Endothelial cell of umbilical vein (primary cell): ENCODE measurements around the gene RBP5. TPM values are rescaled to one million over a fixed set of nuclear protein-coding genes. Genes with fewer than 3 reads are reported as not detected.

Experiments
- BruUV-seq: library from RNA; stranded (reverse); fragments of 400-500 nt; replicated peaks from 2 replicates; lab custom pipeline; 2021; lab: Mats Ljungman, UMichigan
- CTCF ChIA-PET: fragments of 300-600, 350-600 bp; sonication (Branson Sonifier 250); formaldehyde crosslinking; loops from one replicate; lab custom pipeline; 2021; ENCODE audit warnings: antibody characterized with exemption, inconsistent platforms; lab: Charles Lee
- POLR2A ChIA-PET: fragments of 300-600, 350-600 bp; sonication (Branson Sonifier 250); formaldehyde crosslinking; loops from one replicate; lab custom pipeline; 2021; ENCODE audit warnings: antibody characterized with exemption, inconsistent platforms; lab: Charles Lee
- DNase-seq: peaks from one replicate; pipeline ENCODE4 v3.0.0-alpha.2; 2011; ENCODE audit warnings: low read depth, low spot score
- FAIRE-seq: peaks from 2 replicates; lab custom pipeline; 2011; peaks lifted over from hg19 to GRCh38; lab: Jason Lieb, UNC
- H2AFZ ChIP-seq: 2 replicates; pipeline ENCODE4 v1.6.0; 2012; ENCODE audit warnings: low read depth, low read length, control low read depth, inconsistent platforms
- H3K27ac ChIP-seq: 2 replicates; pipeline ENCODE4 v1.5.1; 2011; ENCODE audit warnings: low read depth, mild to moderate bottlenecking, control low read depth, low read length, moderate library complexity; ENCODE audit not compliant: insufficient read depth
- H3K27me3 ChIP-seq, 2 experiments: 2 replicates each; pipeline versions ENCODE4 v1.6.0 to v1.6.1; 2011; ENCODE audit warnings: low read length in 2 of 2, mixed read lengths in 1 of 2; ENCODE audit not compliant: control insufficient read depth in 2 of 2, insufficient read depth in 2 of 2
- H3K36me3 ChIP-seq, 2 experiments: 2 replicates in 1 of 2; 3 replicates in 1 of 2; pipeline ENCODE4 v1.5.1; 2011; ENCODE audit warnings: low read length in 2 of 2, mild to moderate bottlenecking in 1 of 2, moderate library complexity in 1 of 2; ENCODE audit not compliant: control insufficient read depth in 2 of 2, insufficient read depth in 2 of 2; ENCODE audit errors: extremely low read depth in 1 of 2
- H3K4me1 ChIP-seq: 3 replicates; pipeline ENCODE4 v1.5.1; 2011; ENCODE audit warnings: mild to moderate bottlenecking, low read length; ENCODE audit not compliant: control insufficient read depth, insufficient read depth; ENCODE audit errors: extremely low read depth
- H3K4me2 ChIP-seq: 2 replicates; pipeline ENCODE4 v1.6.1; 2011; ENCODE audit warnings: low read length, control low read depth, mixed read lengths; ENCODE audit not compliant: insufficient read depth
- H3K4me3 ChIP-seq, 3 experiments: fragments of 200-600 bp in 1 of 3; sonication (generic), shearing (Covaris generic) in 1 of 3; replicated peaks in 1 of 3; 2 replicates each; pipeline ENCODE4 v1.5.1; 2011 to 2016; ENCODE audit warnings: control low read depth in 3 of 3, low read length in 3 of 3, mild to moderate bottlenecking in 2 of 3, inconsistent platforms in 1 of 3, low read depth in 1 of 3, moderate library complexity in 1 of 3; ENCODE audit not compliant: insufficient read depth in 1 of 3
- H3K79me2 ChIP-seq: 2 replicates; pipeline ENCODE4 v1.6.0; 2012; ENCODE audit warnings: low read length, inconsistent platforms; ENCODE audit not compliant: control insufficient read depth, insufficient read depth
- H3K9ac ChIP-seq: replicated peaks from 2 replicates; pipeline ENCODE3; 2011; ENCODE audit warnings: low read length, control low read depth; ENCODE audit not compliant: insufficient read depth; ENCODE audit errors: extremely low read depth
- H3K9me1 ChIP-seq: replicated peaks from 3 replicates; pipeline ENCODE4 v1.6.0; 2011; ENCODE audit warnings: mild to moderate bottlenecking, low read length; ENCODE audit not compliant: control insufficient read depth, insufficient read depth; ENCODE audit errors: extremely low read depth
- H3K9me3 ChIP-seq: replicated peaks from 2 replicates; pipeline ENCODE4 v1.5.1; 2012; ENCODE audit warnings: low read length, inconsistent platforms; ENCODE audit not compliant: control insufficient read depth, insufficient read depth
- H4K20me1 ChIP-seq: replicated peaks from 2 replicates; pipeline ENCODE3; 2011; ENCODE audit warnings: mild to moderate bottlenecking, low read length; ENCODE audit not compliant: control insufficient read depth, insufficient read depth; ENCODE audit errors: extremely low read depth
- EZH2 ChIP-seq: IDR thresholded peaks from 2 replicates; pipeline ENCODE4 v1.6.1; 2012; ENCODE audit warnings: borderline replicate concordance, low read depth, mild to moderate bottlenecking, moderate library complexity, low read length, inconsistent platforms; ENCODE audit not compliant: severe bottlenecking
- FOS ChIP-seq: IDR thresholded peaks from 2 replicates; pipeline ENCODE4 v1.6.1; 2011; ENCODE audit warnings: mild to moderate bottlenecking, low read length, moderate library complexity, borderline replicate concordance; ENCODE audit not compliant: insufficient read depth
- GATA2 ChIP-seq: IDR thresholded peaks from 2 replicates; pipeline ENCODE4 v1.7.0; 2011; ENCODE audit warnings: low read depth, mild to moderate bottlenecking, moderate library complexity, mixed read lengths, low read length; ENCODE audit not compliant: insufficient read length, insufficient read depth
- JUN ChIP-seq: IDR thresholded peaks from 2 replicates; pipeline ENCODE4 v1.6.1; 2011; ENCODE audit warnings: borderline replicate concordance, low read depth; ENCODE audit not compliant: insufficient read length, insufficient read depth
- MYC ChIP-seq: IDR thresholded peaks from one replicate; pipeline ENCODE4 v1.6.1; 2011; ENCODE audit warnings: mild to moderate bottlenecking, low read depth, low read length
- POLR2A ChIP-seq: IDR thresholded peaks from 2 replicates; pipeline ENCODE4 v1.6.1; 2012; ENCODE audit warnings: low read depth, mild to moderate bottlenecking, control low read depth, low read length
- POLR2AphosphoS5 ChIP-seq: IDR thresholded peaks from 2 replicates; pipeline ENCODE4 v1.6.1; 2012; ENCODE audit warnings: low read depth, mild to moderate bottlenecking, control low read depth, low read length, moderate library complexity; ENCODE audit not compliant: insufficient read depth
- dilution Hi-C: fragments of 300-500 bp; cut with MboI; formaldehyde crosslinking; loops from one replicate; pipeline ENCODE4 v1.15.0; 2019; ENCODE audit warnings: low sequenced_read_pairs; ENCODE audit not compliant: extremely low pct_ligation_motif_present
- intact Hi-C: fragments of 100-400 bp; cut with micrococcal nuclease; formaldehyde crosslinking; loops from one replicate; pipeline ENCODE4 v1.10.0; 2022
- polyA plus RNA-seq, 4 experiments: library from polyadenylated mRNA; depleted of rRNA in 3 of 4; stranded (reverse) in 3 of 4; unstranded in 1 of 4; fragments of >200 nt; gene quantifications; 2 replicates each; pipeline versions ENCODE4 v1.2.1 to v1.2.3, GENCODE V29; 2011 to 2012; ENCODE audit warnings: missing spikeins in 1 of 4
- total RNA-seq: library from RNA; stranded (reverse); gene quantifications from 2 replicates; pipeline ENCODE4 v1.2.3, GENCODE V29; 2021
- TF ChIP-seq, protein P1 (sequence below), 2 donors: IDR thresholded peaks; 1 replicate in 1 of 2; 2 replicates in 1 of 2; pipeline ENCODE4 v1.5.1; 2011; ENCODE audit warnings: low read length in 2 of 2, mild to moderate bottlenecking in 2 of 2, moderate library complexity in 2 of 2, control low read depth in 1 of 2, inconsistent platforms in 1 of 2, low read depth in 1 of 2; ENCODE audit not compliant: insufficient read depth in 1 of 2; ENCODE audit errors: extremely low read depth in 1 of 2
- TF ChIP-seq, protein P2 (sequence below): IDR thresholded peaks from 2 replicates; pipeline ENCODE4 v1.6.1; 2011; ENCODE audit not compliant: insufficient read depth, insufficient read length

RBP5 gene
- total and polyA plus RNA-seq, 2 donors (not counting 3 experiments of a cell fraction or from before 2014, with no cell fraction given): 0.12 TPM; not detected in 1

DNA sequence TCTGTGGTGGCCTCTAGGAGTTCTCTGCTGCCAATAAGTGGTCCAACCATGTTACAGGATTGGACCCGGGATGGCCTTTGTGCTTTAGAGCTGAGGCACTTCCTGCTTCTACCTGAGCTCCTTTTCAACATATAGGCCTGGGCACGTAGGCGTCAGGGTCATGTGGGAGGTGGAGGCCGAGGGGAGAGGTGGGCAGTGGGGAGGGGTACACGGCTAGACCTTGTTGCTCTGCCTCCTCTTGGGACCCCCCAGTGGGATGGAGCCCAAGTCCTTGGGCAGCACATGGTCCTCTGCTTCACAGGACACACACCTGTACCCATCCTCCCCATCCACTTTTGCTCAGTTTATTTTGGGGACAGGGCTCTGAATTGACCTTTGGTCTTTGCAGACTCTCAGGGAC, 7.4 kb downstream of the RBP5 start:
- Histone ChIP-seq H3K9me1 (no peaks in the 10 kb centered on the region), H3K4me1 (peaks cover 22% of the 10 kb centered on the region), H3K27ac (no peak overlapping the region), H3K36me3 (no peaks in the 10 kb centered on the region), H3K4me2 (no peak overlapping the region), H3K27me3 (no peaks in the 10 kb centered on the region), H3K4me3 (no peak overlapping the region), H2AFZ (no peak overlapping the region), H3K79me2 (no peaks in the 10 kb centered on the region), H4K20me1 (no peaks in the 10 kb centered on the region), H3K9ac (no peak overlapping the region), H3K9me3 (no peaks in the 10 kb centered on the region)
- ChIA-PET POLR2A (no interaction called here), CTCF (interaction anchor here (1.3 kb wide), 1 partner anchor 8 kb away, joined by 3 read pairs; no protein-coding TSS in a partner anchor)
- no peak for FAIRE-seq
- TF ChIP-seq GATA2: no peak
- TF ChIP-seq FOS: no peak
- no peak for TF ChIP-seq EZH2
- TF ChIP-seq, protein P1, sequence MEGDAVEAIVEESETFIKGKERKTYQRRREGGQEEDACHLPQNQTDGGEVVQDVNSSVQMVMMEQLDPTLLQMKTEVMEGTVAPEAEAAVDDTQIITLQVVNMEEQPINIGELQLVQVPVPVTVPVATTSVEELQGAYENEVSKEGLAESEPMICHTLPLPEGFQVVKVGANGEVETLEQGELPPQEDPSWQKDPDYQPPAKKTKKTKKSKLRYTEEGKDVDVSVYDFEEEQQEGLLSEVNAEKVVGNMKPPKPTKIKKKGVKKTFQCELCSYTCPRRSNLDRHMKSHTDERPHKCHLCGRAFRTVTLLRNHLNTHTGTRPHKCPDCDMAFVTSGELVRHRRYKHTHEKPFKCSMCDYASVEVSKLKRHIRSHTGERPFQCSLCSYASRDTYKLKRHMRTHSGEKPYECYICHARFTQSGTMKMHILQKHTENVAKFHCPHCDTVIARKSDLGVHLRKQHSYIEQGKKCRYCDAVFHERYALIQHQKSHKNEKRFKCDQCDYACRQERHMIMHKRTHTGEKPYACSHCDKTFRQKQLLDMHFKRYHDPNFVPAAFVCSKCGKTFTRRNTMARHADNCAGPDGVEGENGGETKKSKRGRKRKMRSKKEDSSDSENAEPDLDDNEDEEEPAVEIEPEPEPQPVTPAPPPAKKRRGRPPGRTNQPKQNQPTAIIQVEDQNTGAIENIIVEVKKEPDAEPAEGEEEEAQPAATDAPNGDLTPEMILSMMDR (IDR thresholded peaks at IDR 0.05; ENCODE audit: extremely low read depth in 1 of 2, insufficient read depth in 1 of 2, low read depth in 1 of 2, low read length in 2 of 2): no peak
- TF ChIP-seq JUN: no peak
- TF ChIP-seq POLR2A: no peak
- TF ChIP-seq MYC: no peak
- TF ChIP-seq POLR2AphosphoS5: no peak
- TF ChIP-seq, protein P2, sequence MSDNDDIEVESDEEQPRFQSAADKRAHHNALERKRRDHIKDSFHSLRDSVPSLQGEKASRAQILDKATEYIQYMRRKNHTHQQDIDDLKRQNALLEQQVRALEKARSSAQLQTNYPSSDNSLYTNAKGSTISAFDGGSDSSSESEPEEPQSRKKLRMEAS: no peak
- intact Hi-C loops (no loop called here), dilution Hi-C loops (no loop called here)
- no TSS peak for BruUV-seq
- DNase-seq: no peak
